LHCN-M2 (cell line): ENCODE results near the gene FAM169A. TPM values are rescaled to one million over a fixed set of nuclear protein-coding genes. Genes with fewer than 3 reads are reported as not detected.
"Not testable (repeated sequence)": the region's sequence is repeated elsewhere in the genome, so short reads cannot be mapped to it uniquely, and the experiment has no call there.

Source experiments
- DNase-seq: peaks from one replicate; pipeline ENCODE4 v3.0.0-alpha.2; 2012; ENCODE audit warnings: low read depth
- polyA plus RNA-seq: library from polyadenylated mRNA; unstranded; fragments of >200 nt; gene quantifications from one replicate; pipeline ENCODE4 v1.2.1, GENCODE V29; 2012; ENCODE audit warnings: missing spikeins
- total RNA-seq: library from RNA; depleted of rRNA; stranded (reverse); fragments of >200 nt; gene quantifications from 2 replicates; pipeline ENCODE4 v1.2.3, GENCODE V29; 2014; rRNA removed

FAM169A gene, protein sequence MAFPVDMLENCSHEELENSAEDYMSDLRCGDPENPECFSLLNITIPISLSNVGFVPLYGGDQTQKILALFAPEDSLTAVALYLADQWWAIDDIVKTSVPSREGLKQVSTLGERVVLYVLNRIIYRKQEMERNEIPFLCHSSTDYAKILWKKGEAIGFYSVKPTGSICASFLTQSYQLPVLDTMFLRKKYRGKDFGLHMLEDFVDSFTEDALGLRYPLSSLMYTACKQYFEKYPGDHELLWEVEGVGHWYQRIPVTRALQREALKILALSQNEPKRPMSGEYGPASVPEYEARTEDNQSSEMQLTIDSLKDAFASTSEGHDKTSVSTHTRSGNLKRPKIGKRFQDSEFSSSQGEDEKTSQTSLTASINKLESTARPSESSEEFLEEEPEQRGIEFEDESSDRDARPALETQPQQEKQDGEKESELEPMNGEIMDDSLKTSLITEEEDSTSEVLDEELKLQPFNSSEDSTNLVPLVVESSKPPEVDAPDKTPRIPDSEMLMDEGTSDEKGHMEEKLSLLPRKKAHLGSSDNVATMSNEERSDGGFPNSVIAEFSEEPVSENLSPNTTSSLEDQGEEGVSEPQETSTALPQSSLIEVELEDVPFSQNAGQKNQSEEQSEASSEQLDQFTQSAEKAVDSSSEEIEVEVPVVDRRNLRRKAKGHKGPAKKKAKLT
- total RNA-seq, result 2.1 and 2.4 TPM in 2 replicates
- polyA plus RNA-seq, result 0.35 TPM

DNA sequence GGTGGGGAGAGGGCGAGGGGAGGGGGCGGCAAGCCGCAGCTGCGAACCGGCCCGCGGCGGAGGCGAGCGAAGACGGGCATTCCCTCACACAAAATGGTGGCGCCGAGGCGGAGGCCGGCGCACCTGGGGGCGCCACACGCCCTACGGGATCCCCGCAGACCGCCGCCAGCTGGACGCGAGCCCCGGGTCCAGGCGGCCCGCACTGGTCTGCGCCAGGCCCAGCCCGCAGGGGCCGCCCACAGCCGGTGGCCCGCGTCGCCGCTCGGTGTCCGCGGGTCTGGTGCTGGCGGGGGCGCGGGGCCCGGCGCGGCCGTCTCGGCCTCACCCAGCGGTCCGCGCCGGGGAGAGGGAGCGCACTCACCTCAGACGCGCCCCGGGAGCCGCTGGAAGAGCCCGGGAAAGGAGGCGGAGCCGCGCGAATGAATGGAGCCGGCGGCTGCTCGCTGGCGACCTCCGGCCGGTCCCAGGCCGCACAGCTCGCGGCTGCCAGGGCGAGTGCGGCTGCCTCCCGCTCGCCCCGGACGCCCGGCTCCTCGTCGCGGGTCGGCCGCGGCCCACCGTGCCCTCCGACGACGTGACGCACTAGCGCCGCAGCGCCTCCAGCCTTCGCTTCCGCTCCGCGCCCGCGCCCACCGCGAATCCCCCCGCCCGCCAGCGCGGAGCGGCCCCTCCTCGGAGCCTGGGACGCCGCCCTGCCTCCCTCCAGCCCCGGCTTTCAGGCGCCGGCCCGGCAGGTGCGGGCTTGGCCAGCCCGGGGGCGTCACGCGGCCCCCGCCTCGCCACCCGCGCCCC lies at the start of gene FAM169A:
Gene FAM169A (minus strand): TSS at position 584 of the 792 bp plus-strand sequence. CDS start 24,711 bp downstream, outside the sequence.
- DNase-seq, result peak; percentile 28

GRCh38 chr5:74915488-74915887 lies 49.3 kb upstream of the FAM169A start:
- DNase-seq, result no peak

DNA sequence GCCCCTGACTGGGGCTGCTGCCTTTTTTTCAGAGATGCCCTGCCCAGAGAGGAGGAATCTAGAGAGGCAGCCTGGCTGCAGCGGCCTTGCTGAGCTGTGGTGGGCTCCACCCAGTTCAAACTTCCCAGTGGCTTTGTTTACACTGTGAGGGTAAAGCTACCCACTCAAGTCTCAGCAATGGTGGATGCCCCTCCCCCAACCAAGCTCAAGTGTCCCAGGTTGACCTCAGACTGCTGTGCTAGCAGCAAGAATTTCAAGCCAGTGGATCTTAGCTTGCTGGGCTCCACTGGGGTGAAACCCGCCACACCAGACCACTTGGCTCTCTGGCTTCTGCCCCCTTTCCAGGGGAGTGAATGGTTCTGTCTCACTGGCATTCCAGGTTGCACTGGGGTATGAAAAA lies 45.2 kb upstream of the FAM169A start:
- not testable (repeated sequence) for DNase-seq

DNA sequence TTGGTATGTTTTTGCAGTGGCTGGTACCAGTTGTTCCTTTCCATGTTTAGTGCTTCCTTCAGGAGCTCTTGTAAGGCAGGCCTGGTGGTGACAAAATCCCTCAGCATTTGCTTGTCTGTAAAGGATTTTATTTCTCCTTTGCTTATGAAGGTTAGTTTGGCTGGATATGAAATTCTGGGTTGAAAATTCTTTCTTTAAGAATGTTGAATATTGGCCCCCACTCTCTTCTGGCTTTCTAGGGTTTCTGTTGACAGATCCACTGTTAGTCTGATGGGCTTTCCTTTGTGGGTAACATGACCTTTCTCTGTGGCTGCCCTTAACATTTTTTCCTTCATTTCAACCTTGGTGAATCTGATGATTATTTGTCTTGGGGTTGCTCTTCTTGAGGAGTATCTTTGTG lies 43.7 kb upstream of the FAM169A start:
- not testable (repeated sequence) for DNase-seq

GRCh38 chr5:74908237-74908636 lies 42.0 kb upstream of the FAM169A start:
- DNase-seq, result not testable (repeated sequence)

GRCh38 chr5:74904713-74905112 lies 38.5 kb upstream of the FAM169A start:
- not testable (repeated sequence) for DNase-seq

- no peak for DNase-seq
Observed at GRCh38 chr5:74903165-74903787, 37.1 kb upstream of the FAM169A start.

DNA sequence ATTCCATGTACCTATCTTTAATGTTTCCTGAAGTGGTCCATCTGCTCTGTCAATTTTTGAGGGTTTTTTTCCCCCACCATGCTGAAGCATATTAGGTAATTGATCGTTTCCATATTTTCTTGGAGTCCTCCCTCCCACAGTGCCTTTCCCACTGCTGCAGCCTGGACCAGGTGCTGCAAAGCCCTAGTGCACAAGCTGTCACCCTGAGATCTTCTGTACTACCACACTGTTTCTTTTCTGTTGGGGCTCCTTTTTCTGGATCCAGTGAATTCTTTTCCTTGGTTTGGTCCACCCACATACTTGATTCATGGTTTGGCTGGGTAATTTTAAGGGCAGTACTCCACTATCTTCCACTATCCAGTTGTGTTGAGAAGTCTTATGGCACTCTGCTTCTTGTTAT lies 30.9 kb upstream of the FAM169A start:
- DNase-seq, result no peak

DNA sequence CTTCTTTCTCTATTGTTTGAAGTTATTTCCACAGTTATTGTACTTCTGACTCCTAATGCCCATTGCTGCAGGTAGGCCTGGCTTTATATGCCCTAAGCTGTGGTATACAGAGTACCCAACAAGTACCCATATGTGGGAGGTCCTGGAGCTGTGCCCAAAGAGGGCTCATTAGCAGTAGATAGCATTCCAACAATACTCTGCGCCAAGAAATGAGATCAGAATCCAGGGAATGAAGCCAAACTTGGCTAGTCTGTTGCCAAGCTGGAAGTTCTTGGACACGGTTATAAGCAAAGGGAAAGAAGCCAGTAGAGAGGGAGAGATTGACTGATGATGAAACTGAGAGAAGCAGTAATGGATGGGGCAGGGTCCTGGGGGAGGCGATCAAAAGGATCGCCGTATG lies 29.7 kb upstream of the FAM169A start:
- peak; percentile 35 for DNase-seq

DNA sequence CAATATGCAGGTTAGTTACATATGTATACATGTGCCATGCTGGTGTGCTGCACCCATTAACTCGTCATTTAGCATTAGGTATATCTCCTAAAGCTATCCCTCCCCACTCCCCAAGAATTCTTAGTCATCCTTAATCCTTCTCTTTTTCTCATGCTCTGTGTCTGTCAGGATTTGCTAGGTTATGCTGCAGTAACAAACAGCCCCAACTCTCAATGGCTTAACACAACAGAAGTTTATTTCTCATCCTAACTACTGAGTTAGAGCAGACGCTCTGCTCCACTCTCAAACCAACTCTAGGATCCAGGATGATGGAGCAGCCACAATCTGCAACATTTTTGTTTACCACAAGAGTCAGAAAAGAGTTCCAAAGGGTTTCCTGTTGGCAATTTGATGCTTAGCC lies 28.2 kb upstream of the FAM169A start:
- no peak for DNase-seq

DNA sequence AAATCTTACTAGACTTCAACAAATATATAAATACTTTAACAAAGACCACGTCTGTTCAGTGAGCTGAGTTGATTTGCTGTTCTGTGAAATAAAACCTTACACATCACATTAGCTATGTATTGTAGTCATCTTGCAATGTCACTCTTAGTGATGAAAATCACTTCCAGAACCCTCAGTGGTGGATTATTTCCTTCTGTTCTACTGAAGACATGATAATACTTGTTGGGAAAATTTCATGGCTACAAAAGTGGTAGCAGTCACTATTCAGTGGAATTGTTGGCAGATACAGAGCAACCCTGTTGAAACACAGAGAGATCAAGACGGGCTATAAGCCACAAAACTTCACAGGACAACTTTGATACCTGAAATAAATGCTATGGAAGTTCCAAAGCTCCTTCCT lies 26.7 kb upstream of the FAM169A start:
- DNase-seq, result no peak

GRCh38 chr5:74889523-74890105 lies 23.4 kb upstream of the FAM169A start:
- no peak for DNase-seq

- no peak for DNase-seq
Observed at GRCh38 chr5:74888117-74888516, 21.9 kb upstream of the FAM169A start.

GRCh38 chr5:74885170-74885569 lies 19.0 kb upstream of the FAM169A start:
- DNase-seq, result no peak

DNA sequence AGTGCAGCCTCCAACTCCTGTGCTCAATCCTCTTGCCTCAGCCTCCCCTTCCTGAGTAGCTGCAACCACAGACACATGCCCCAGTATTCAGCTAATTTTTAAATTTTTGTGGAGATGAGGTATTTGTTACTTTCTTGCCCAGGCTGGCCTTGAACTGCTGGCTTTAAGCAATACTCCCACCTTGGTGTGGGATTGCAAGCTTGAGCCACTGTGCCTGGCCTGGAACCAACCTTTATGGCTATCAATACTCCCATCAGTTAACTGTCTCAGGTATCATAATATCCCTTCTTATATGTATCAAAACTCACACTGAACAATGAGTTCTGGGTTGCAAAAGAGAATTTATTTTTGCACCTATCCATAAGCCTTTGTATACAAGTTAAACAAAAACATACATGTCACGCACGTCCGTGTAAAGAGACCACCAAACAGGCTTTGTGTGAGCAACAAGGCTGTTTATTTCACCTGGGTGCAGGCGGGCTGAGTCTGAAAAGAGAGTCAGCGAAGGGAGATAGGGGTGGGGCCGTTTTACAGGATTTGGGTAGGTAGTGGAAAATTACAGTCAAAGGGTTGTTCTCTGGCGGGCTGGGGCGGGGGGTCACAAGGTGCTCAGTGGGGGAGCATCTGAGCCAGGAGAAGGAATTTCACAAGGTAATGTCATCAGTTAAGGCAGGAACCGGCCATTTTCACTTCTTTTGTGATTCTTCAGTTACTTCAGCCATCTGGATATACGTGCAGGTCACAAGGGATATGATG lies 16.4 kb upstream of the FAM169A start:
- DNase-seq, result not testable (repeated sequence)

DNA sequence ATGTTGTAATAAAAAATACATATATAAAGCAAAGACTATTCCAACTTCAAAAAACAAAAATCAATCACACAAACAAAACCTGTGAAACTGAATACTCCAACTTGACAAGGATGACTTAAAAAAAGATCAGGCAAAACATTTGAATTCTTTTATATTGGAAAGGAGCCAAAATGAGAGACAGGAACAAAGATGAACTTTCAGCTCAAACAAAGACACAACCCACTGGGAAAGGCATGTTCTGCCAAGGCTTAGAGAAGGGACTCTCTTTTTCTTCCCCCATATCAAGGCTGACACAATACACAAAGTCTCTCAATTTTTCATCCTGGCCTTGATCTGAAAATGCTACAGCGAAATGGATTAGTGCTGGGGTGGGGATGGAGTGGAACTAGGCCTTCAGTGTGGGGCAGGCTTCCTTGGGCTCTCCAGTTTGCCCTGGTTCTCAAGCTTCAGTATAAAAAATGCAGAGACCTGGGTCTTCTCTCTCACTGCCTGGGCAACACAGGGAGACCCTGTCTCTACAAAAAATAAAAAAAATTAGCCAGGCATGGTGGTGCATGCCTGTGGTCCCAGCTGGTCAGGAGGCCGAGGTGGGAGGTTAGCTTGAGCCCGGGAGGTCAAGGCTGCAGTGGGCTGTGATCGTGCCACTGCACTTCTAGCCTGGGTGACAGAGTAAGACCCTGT lies 11.6 kb upstream of the FAM169A start:
- no peak for DNase-seq

GRCh38 chr5:74875994-74876791 lies 10.0 kb upstream of the FAM169A start:
- DNase-seq, result no peak

DNA sequence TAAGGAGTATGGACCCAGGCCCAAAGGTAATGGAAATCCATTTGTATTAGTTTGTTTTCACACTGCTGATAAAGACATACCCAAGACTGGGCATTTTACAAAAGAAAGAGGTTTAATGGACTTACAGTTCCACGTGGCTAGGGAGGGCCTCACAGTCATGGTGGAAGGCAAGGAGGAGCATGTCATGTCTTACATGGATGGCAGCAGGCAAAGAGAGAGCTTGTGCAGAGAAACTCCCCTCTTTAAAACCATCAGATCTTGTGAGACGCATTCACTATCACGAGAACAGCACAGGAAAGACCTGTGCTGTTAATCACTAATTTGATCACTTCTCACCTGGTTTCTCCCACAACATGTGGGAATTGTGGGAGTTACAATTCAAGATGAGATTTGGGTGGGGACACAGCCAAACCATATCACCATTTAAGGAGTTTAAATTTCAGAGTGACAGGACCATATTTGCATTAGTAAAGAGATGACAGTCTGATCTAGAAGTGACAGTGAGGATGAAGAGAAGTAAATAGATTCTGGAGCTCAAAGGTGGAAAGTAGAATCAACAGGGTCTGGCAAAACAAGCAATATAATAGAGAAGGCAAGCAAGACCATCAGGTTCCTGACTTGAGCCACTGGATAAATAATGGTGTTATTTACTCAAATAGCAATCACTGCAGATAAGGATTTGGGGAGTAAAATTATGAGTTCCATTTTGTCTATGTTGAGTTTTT lies 7.5 kb upstream of the FAM169A start:
- DNase-seq, result no peak
